Tibial nerve (tissue), 4 donors: ENCODE results near the gene DNAJC11. TPM values are rescaled to one million over a fixed set of nuclear protein-coding genes. Genes with fewer than 3 reads are reported as not detected.
"Not testable (repeated sequence)": the region's sequence is repeated elsewhere in the genome, so short reads cannot be mapped to it uniquely, and the experiment has no call there.

ENCODE experiments used
- DNase-seq, 2 donors: peaks; one replicate each; pipeline ENCODE4 v3.0.0-alpha.2; 2019; ENCODE audit warnings: low spot score in 2 of 2
- H3K27ac ChIP-seq, 4 donors: fragments of 200-600 bp; sonication (generic) in 3 of 4; one replicate each; pipeline ENCODE4 v1.5.1; 2017 to 2019; ENCODE audit warnings: mild to moderate bottlenecking in 1 of 4
- H3K27me3 ChIP-seq, 2 donors: fragments of 200-600 bp; sonication (generic) in 1 of 2; one replicate each; pipeline versions ENCODE4 v1.5.1 to v1.6.0; 2017 to 2019
- H3K36me3 ChIP-seq, 3 donors: fragments of 200-600 bp; sonication (generic); one replicate each; pipeline ENCODE4 v1.5.1; 2018 to 2019
- H3K4me1 ChIP-seq, 4 donors: fragments of 200-600 bp; sonication (generic) in 3 of 4; one replicate each; pipeline ENCODE4 v1.5.1; 2017 to 2019
- H3K4me3 ChIP-seq, 4 donors: fragments of 200-600 bp; sonication (generic) in 3 of 4; one replicate each; pipeline ENCODE4 v1.5.1; 2017 to 2019; ENCODE audit warnings: mild to moderate bottlenecking in 1 of 4, moderate library complexity in 1 of 4
- H3K9me3 ChIP-seq, 4 donors: fragments of 200-600 bp; sonication (generic) in 3 of 4; one replicate each; pipeline ENCODE4 v1.5.1; 2017 to 2019
- EP300 ChIP-seq, 2 donors: sonication (generic); formaldehyde crosslinking; IDR thresholded peaks; one replicate each; pipeline ENCODE4 v1.6.1; 2017; ENCODE audit warnings: antibody characterized with exemption in 2 of 2, mild to moderate bottlenecking in 1 of 2
- POLR2A ChIP-seq, 2 donors: fragments of 450-650 bp; IDR thresholded peaks; one replicate each; pipeline ENCODE4 v1.6.1; 2017; ENCODE audit warnings: antibody characterized with exemption in 2 of 2, mild to moderate bottlenecking in 2 of 2, moderate library complexity in 2 of 2
- WGBS, 2 donors: methylation state at CpG; one replicate each; pipeline ENCODE4 v1.1.5; 2018; 5-methylcytosine and 5-hydroxymethylcytosine counted together
- total RNA-seq, 4 donors: library from RNA; depleted of rRNA; stranded (reverse); fragments of >200 nt; gene quantifications; one replicate each; pipeline ENCODE4 v1.1.0, GENCODE V29; 2016
- TF ChIP-seq, protein P1 (sequence below), 5 experiments: fragments of 200-600 bp in 3 of 5; fragments of 450-650 bp in 2 of 5; sonication (generic) in 3 of 5; IDR thresholded peaks; one replicate each; pipeline ENCODE4 v1.5.1; 2016 to 2019; ENCODE audit warnings: antibody characterized with exemption in 5 of 5, mild to moderate bottlenecking in 3 of 5, moderate library complexity in 2 of 5

DNAJC11 gene
- total RNA-seq, 4 donors from 2014 or later: 24.9 to 36.9 (median 31.7) TPM

GRCh38 chr1:6601923-6602668 lies 99.5 kb downstream of the DNAJC11 start:
- DNase-seq: no peak
- H3K9me3 ChIP-seq: no peaks in the 10 kb centered on the region
- H3K4me1 ChIP-seq: peaks cover 0 to 64% (median 54%) of the 10 kb centered on the region in 4 donors
- no peaks in the 10 kb centered on the region for H3K27me3 ChIP-seq
- peak overlapping the region; percentile 83 to 97 (median 95) for H3K4me3 ChIP-seq
- TF ChIP-seq POLR2A (IDR thresholded peaks at IDR 0.05) (no peak), EP300 (IDR thresholded peaks at IDR 0.05) (no peak)
- TF ChIP-seq, protein P1, sequence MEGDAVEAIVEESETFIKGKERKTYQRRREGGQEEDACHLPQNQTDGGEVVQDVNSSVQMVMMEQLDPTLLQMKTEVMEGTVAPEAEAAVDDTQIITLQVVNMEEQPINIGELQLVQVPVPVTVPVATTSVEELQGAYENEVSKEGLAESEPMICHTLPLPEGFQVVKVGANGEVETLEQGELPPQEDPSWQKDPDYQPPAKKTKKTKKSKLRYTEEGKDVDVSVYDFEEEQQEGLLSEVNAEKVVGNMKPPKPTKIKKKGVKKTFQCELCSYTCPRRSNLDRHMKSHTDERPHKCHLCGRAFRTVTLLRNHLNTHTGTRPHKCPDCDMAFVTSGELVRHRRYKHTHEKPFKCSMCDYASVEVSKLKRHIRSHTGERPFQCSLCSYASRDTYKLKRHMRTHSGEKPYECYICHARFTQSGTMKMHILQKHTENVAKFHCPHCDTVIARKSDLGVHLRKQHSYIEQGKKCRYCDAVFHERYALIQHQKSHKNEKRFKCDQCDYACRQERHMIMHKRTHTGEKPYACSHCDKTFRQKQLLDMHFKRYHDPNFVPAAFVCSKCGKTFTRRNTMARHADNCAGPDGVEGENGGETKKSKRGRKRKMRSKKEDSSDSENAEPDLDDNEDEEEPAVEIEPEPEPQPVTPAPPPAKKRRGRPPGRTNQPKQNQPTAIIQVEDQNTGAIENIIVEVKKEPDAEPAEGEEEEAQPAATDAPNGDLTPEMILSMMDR (IDR thresholded peaks at IDR 0.05): no peak
- H3K36me3 ChIP-seq: peaks cover 0 to 28% (median 20%) of the 10 kb centered on the region in 3 donors
- peak overlapping the region; percentile 95 to 100 (median 98) for H3K27ac ChIP-seq
- 0% methylated on average over 53 to 77 of the region's 103 CpGs for WGBS, 2 donors

GRCh38 chr1:6601049-6601922 lies 100.3 kb downstream of the DNAJC11 start:
- H3K36me3 ChIP-seq: peaks cover 0 to 36% (median 20%) of the 10 kb centered on the region in 3 donors
- DNase-seq: peak; percentile 63 to 84
- 1% methylated on average over 29 to 37 of the region's 40 CpGs for WGBS, 2 donors
- TF ChIP-seq, protein P1 (IDR thresholded peaks at IDR 0.05): peak in 1 of 5 experiments; percentile 12
- TF ChIP-seq EP300 (IDR thresholded peaks at IDR 0.05) (peak; percentile 58 to 93), POLR2A (IDR thresholded peaks at IDR 0.05) (peak; percentile 69 to 74)
- peak overlapping the region; percentile 95 to 100 (median 98) for H3K27ac ChIP-seq
- H3K9me3 ChIP-seq: no peaks in the 10 kb centered on the region
- peaks cover 0 to 72% (median 62%) of the 10 kb centered on the region in 4 donors for H3K4me1 ChIP-seq
- H3K27me3 ChIP-seq: no peaks in the 10 kb centered on the region
- H3K4me3 ChIP-seq: peak overlapping the region; percentile 83 to 97 (median 95)

- H3K27ac ChIP-seq: peak overlapping the region; percentile 95 to 100 (median 98)
- TF ChIP-seq, protein P1 (IDR thresholded peaks at IDR 0.05): no peak
- no peak for TF ChIP-seq EP300 (IDR thresholded peaks at IDR 0.05)
- no peak for TF ChIP-seq POLR2A (IDR thresholded peaks at IDR 0.05)
- no peaks in the 10 kb centered on the region for H3K9me3 ChIP-seq
- 10 to 24% methylated on average over 8 to 10 of the region's 10 CpGs for WGBS, 2 donors
- peaks cover 0 to 44% (median 24%) of the 10 kb centered on the region in 3 donors for H3K36me3 ChIP-seq
- H3K4me1 ChIP-seq: peaks cover 0 to 73% (median 66%) of the 10 kb centered on the region in 4 donors
- no peaks in the 10 kb centered on the region for H3K27me3 ChIP-seq
- peak overlapping the region; percentile 83 to 97 (median 95) for H3K4me3 ChIP-seq
- no peak for DNase-seq
Observed at GRCh38 chr1:6600410-6601048, 101.1 kb downstream of the DNAJC11 start.

GRCh38 chr1:6599991-6600390 lies 101.6 kb downstream of the DNAJC11 start:
- not testable (repeated sequence) for H3K27me3 ChIP-seq, DNase-seq, H3K9me3 ChIP-seq
- Histone ChIP-seq H3K36me3 (peaks cover 0 to 49% (median 29%) of the 10 kb centered on the region in 3 donors), H3K4me3 (peak overlapping the region; percentile 83 to 97 (median 95)), H3K27ac (peak overlapping the region; percentile 95 to 100 (median 98)), H3K4me1 (peaks cover 0 to 71% (median 62%) of the 10 kb centered on the region in 4 donors)
- 63 to 64% methylated on average over 8 of the region's 8 CpGs for WGBS, 2 donors
